HG02981 (cell line): ENCODE measurements around the gene SRRT.

ENCODE experiments used
- ATAC-seq: cut with Tn5 transposase; IDR thresholded peaks from one replicate; pipeline ENCODE4 v1.9.1; 2021; ENCODE audit warnings: mild to moderate bottlenecking, moderate library complexity; ENCODE audit not compliant: unreplicated experiment

Gene SRRT

GRCh38 chr7:100874577-100875355 is at the start of gene SRRT:
SRRT (plus strand) TSS chr7:100875103; CDS start chr7:100875591, 488 bp downstream.
- ATAC-seq, result peak; percentile 89

GRCh38 chr7:100825215-100825671 is 49.7 kb upstream of the SRRT start:
- no peak for ATAC-seq

- ATAC-seq, result no peak
These were observed 49.0 kb upstream of the SRRT start for GRCh38 chr7:100825751-100826513.

GRCh38 chr7:100826514-100827329 is 48.2 kb upstream of the SRRT start:
- no peak for ATAC-seq

GRCh38 chr7:100827330-100828226 is 47.3 kb upstream of the SRRT start, which contains the start of gene EPHB4:
EPHB4 (minus strand) TSS chr7:100827523; CDS start chr7:100827030, 493 bp downstream.
- no peak for ATAC-seq

- ATAC-seq, result no peak
These were observed 45.7 kb upstream of the SRRT start for GRCh38 chr7:100829150-100829716.

- no peak for ATAC-seq
These were observed 44.5 kb upstream of the SRRT start for GRCh38 chr7:100830396-100830795.

GRCh38 chr7:100832281-100832633 is 42.6 kb upstream of the SRRT start:
- ATAC-seq, result no peak

GRCh38 chr7:100835903-100836811 is 38.7 kb upstream of the SRRT start:
- ATAC-seq, result no peak

GRCh38 chr7:100836812-100837098 is 38.1 kb upstream of the SRRT start:
- no peak for ATAC-seq

GRCh38 chr7:100837099-100837836 is 37.6 kb upstream of the SRRT start:
- ATAC-seq, result peak; percentile 70

GRCh38 chr7:100839361-100839760 is 35.5 kb upstream of the SRRT start:
- no peak for ATAC-seq

GRCh38 chr7:100840470-100841100 is 34.3 kb upstream of the SRRT start:
- ATAC-seq, result no peak

GRCh38 chr7:100847360-100847759 is 27.5 kb upstream of the SRRT start:
- no peak for ATAC-seq

- ATAC-seq, result peak; percentile 89
These were observed 22.6 kb upstream of the SRRT start, which contains the start of gene SLC12A9 for GRCh38 chr7:100852048-100852872. SLC12A9 (plus strand) TSS chr7:100852713; CDS start chr7:100854198, 1,485 bp downstream.

GRCh38 chr7:100854146-100854895 is 20.6 kb upstream of the SRRT start:
- no peak for ATAC-seq
